ENCODE data around the gene PIEZO2. TPM values are rescaled to one million over a fixed set of nuclear protein-coding genes. Genes with fewer than 3 reads are reported as not detected.

PIEZO2 gene
- polyA plus RNA-seq, 1 donor (not counting 4 experiments of a cell fraction or from before 2014, with no cell fraction given), result not detected

- no peak overlapping the region for H3K9ac ChIP-seq (ENCODE audit: control insufficient read depth, extremely low read depth, insufficient read depth, low read length)
- no peak overlapping the region for H3K4me3 ChIP-seq (ENCODE audit: control insufficient read depth in 2 of 3, extremely low read depth in 1 of 3, insufficient read depth in 2 of 3, low read depth in 1 of 3, low read length in 3 of 3)
- FAIRE-seq, result no peak
- dilution Hi-C loops (cut with MboI; ENCODE audit: extremely low pct_ligation_motif_present, low sequenced_read_pairs), result no loop called here
- no peak overlapping the region for H3K4me2 ChIP-seq (ENCODE audit: control insufficient read depth, extremely low read depth, insufficient read depth, low read depth, low read length)
- TF ChIP-seq EZH2 (IDR thresholded peaks at IDR 0.05; ENCODE audit: low read length), result no peak
- no peak for TF ChIP-seq CTCF (optimal IDR thresholded peaks at IDR 0.05 in 1 of 3, IDR thresholded peaks at IDR 0.05 in 1 of 3, conservative IDR thresholded peaks at IDR 0.05 in 1 of 3; ENCODE audit: extremely low read depth in 1 of 3, insufficient read depth in 2 of 3, low read length in 3 of 3)
- no peaks in the 10 kb centered on the region for H3K79me2 ChIP-seq (ENCODE audit: control insufficient read depth, insufficient read depth, low read length)
- H3K27me3 ChIP-seq (ENCODE audit: control insufficient read depth, extremely low read depth, insufficient read depth, low read length), result no peaks in the 10 kb centered on the region
- no peak overlapping the region for H2AFZ ChIP-seq (ENCODE audit: control insufficient read depth, low read length)
- no peaks in the 10 kb centered on the region for H4K20me1 ChIP-seq (ENCODE audit: control insufficient read depth, extremely low read depth, insufficient read depth, low read length)
- H3K36me3 ChIP-seq (ENCODE audit: control insufficient read depth in 2 of 2, extremely low read depth in 1 of 2, insufficient read depth in 2 of 2, low read length in 2 of 2), result no peaks in the 10 kb centered on the region
- no peak for DNase-seq (ENCODE audit: low read depth, low spot score)
- no peaks in the 10 kb centered on the region for H3K4me1 ChIP-seq (ENCODE audit: control insufficient read depth, extremely low read depth, insufficient read depth, low read length)
- H3K9me3 ChIP-seq (ENCODE audit: control insufficient read depth, low read depth, low read length), result no peaks in the 10 kb centered on the region
- no peak overlapping the region for H3K27ac ChIP-seq (ENCODE audit: control insufficient read depth, insufficient read depth, low read length)
- no peaks in the 10 kb centered on the region for H3K9me1 ChIP-seq (ENCODE audit: control insufficient read depth, extremely low read depth, insufficient read depth, low read length)
Observed at GRCh38 chr18:11177382-11177781, 28.0 kb upstream of the PIEZO2 start.

GRCh38 chr18:11176481-11176881 lies 27.1 kb upstream of the PIEZO2 start:
- no peak overlapping the region for H2AFZ ChIP-seq (ENCODE audit: control insufficient read depth, low read length)
- no peaks in the 10 kb centered on the region for H3K36me3 ChIP-seq (ENCODE audit: control insufficient read depth in 2 of 2, extremely low read depth in 1 of 2, insufficient read depth in 2 of 2, low read length in 2 of 2)
- H3K27me3 ChIP-seq (ENCODE audit: control insufficient read depth, extremely low read depth, insufficient read depth, low read length), result no peaks in the 10 kb centered on the region
- no peak for FAIRE-seq
- dilution Hi-C loops (cut with MboI; ENCODE audit: extremely low pct_ligation_motif_present, low sequenced_read_pairs), result no loop called here
- DNase-seq (ENCODE audit: low read depth, low spot score), result no peak
- H3K9ac ChIP-seq (ENCODE audit: control insufficient read depth, extremely low read depth, insufficient read depth, low read length), result no peak overlapping the region
- H3K9me3 ChIP-seq (ENCODE audit: control insufficient read depth, low read depth, low read length), result no peaks in the 10 kb centered on the region
- no peak overlapping the region for H3K27ac ChIP-seq (ENCODE audit: control insufficient read depth, insufficient read depth, low read length)
- no peak overlapping the region for H3K4me3 ChIP-seq (ENCODE audit: control insufficient read depth in 2 of 3, extremely low read depth in 1 of 3, insufficient read depth in 2 of 3, low read depth in 1 of 3, low read length in 3 of 3)
- H3K79me2 ChIP-seq (ENCODE audit: control insufficient read depth, insufficient read depth, low read length), result no peaks in the 10 kb centered on the region
- TF ChIP-seq EZH2 (IDR thresholded peaks at IDR 0.05; ENCODE audit: low read length) (no peak), CTCF (optimal IDR thresholded peaks at IDR 0.05 in 1 of 3, IDR thresholded peaks at IDR 0.05 in 1 of 3, conservative IDR thresholded peaks at IDR 0.05 in 1 of 3; ENCODE audit: extremely low read depth in 1 of 3, insufficient read depth in 2 of 3, low read length in 3 of 3) (no peak)
- no peaks in the 10 kb centered on the region for H3K4me1 ChIP-seq (ENCODE audit: control insufficient read depth, extremely low read depth, insufficient read depth, low read length)
- no peaks in the 10 kb centered on the region for H4K20me1 ChIP-seq (ENCODE audit: control insufficient read depth, extremely low read depth, insufficient read depth, low read length)
- H3K4me2 ChIP-seq (ENCODE audit: control insufficient read depth, extremely low read depth, insufficient read depth, low read depth, low read length), result no peak overlapping the region
- H3K9me1 ChIP-seq (ENCODE audit: control insufficient read depth, extremely low read depth, insufficient read depth, low read length), result no peaks in the 10 kb centered on the region

Data from keratinocyte (primary cell).